M059J (cell line): ENCODE measurements around the gene KIF21B. TPM values are rescaled to one million over a fixed set of nuclear protein-coding genes. Genes with fewer than 3 reads are reported as not detected.
A peak's percentile ranks its signal among the peaks of the same experiment; 100 is the strongest.

Source experiments
- DNase-seq: peaks from one replicate; pipeline ENCODE4 v3.0.0-alpha.2; 2012; ENCODE audit warnings: low read depth
- total RNA-seq: library from RNA; depleted of rRNA; stranded (reverse); fragments of >200 nt; shearing (Covaris generic); gene quantifications from 2 replicates; pipeline ENCODE4 v1.2.3, GENCODE V29; 2014; rRNA removed

Gene KIF21B, protein sequence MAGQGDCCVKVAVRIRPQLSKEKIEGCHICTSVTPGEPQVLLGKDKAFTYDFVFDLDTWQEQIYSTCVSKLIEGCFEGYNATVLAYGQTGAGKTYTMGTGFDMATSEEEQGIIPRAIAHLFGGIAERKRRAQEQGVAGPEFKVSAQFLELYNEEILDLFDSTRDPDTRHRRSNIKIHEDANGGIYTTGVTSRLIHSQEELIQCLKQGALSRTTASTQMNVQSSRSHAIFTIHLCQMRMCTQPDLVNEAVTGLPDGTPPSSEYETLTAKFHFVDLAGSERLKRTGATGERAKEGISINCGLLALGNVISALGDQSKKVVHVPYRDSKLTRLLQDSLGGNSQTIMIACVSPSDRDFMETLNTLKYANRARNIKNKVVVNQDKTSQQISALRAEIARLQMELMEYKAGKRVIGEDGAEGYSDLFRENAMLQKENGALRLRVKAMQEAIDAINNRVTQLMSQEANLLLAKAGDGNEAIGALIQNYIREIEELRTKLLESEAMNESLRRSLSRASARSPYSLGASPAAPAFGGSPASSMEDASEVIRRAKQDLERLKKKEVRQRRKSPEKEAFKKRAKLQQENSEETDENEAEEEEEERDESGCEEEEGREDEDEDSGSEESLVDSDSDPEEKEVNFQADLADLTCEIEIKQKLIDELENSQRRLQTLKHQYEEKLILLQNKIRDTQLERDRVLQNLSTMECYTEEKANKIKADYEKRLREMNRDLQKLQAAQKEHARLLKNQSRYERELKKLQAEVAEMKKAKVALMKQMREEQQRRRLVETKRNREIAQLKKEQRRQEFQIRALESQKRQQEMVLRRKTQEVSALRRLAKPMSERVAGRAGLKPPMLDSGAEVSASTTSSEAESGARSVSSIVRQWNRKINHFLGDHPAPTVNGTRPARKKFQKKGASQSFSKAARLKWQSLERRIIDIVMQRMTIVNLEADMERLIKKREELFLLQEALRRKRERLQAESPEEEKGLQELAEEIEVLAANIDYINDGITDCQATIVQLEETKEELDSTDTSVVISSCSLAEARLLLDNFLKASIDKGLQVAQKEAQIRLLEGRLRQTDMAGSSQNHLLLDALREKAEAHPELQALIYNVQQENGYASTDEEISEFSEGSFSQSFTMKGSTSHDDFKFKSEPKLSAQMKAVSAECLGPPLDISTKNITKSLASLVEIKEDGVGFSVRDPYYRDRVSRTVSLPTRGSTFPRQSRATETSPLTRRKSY (N-terminal part only)
- 0.52 and 1.2 TPM in 2 replicates for total RNA-seq

- DNase-seq = peak; percentile 62
Measured at GRCh38 chr1:201023517-201023902, at the start of gene KIF21B. Gene KIF21B (minus strand): TSS chr1:201023714. CDS start chr1:201023383, 331 bp downstream.

GRCh38 chr1:201072922-201073321 is 49.4 kb upstream of the KIF21B start:
- DNase-seq = no peak

- DNase-seq = peak; percentile 55
Measured at GRCh38 chr1:201072149-201072548, 48.6 kb upstream of the KIF21B start.

DNA sequence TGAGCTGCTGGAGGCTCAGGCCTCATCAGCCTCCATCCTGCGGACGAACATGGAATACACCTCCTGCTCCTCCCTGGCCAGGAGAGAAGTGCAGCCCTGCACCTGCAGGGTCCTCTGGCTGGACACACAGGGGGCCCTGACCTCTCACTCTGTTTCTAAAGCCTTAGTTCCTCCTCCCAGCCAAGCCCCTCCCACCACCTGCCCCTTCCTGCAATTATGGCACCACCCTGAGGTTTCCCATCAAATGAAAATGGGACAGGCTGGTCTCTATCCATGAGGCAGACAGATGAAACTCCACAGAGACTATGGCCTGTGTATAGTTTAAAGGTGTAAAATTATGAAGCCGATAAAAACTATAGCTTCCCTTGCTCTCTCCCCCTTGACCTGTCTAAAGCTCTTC is 46.1 kb upstream of the KIF21B start:
- no peak for DNase-seq

DNA sequence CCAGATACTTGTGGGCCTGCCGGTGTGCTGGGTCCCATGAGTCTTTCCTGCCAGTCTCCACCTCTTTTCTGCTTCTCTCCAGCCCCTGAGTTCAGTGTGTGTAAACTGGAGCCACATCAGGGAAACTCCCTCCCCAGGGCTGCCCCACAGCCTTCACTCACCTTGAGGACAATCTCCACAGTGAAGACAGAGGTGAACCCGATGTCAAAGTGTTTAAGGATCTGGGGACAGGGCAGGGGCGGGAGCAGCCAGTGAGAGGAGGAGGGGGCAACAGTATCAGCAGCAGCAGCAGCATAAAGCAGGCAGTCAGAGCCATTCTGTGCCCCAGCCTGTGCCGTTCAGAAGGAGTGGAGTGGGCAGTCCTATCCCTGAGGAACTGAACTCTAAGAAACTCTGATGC is 45.5 kb upstream of the KIF21B start:
- no peak for DNase-seq

DNA sequence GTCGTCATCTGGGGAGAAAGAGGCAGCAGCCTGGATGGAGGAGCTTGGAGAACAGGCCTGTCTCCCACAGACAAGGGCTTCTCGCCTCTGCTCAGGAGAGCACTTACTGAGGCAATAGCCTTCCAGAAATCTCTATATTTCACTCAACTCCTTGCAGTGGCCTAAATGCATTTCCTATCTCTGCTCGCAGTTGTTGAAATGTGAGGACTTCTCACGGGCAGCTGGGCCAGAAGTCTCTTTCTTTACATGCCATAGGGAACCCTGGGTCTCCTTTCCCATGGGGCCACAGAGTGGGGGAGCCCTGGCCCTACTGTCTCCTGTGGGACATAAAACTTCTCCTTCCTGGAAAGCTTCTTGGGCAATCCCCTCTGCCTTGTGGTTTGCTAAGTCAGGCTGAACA is 43.5 kb upstream of the KIF21B start:
- DNase-seq = no peak

DNA sequence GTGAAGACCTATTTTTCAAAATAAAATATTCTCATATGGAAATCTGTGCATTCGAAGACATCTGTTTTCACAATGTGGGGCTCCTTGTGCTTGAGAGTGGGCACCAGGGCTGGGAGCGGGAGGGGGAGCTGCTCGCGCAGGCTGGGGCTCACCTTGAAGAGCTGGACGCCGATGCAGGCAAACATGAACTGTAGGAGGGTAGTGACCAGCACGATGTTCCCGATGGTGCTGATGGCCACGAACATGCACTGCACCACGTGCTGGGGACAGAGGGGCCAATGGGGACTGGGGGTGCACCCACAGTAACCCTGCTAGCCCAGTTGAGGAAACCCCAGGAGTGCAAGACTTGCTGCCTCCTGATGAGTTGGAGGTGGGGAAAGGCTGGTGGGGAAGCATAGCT is 42.2 kb upstream of the KIF21B start:
- DNase-seq = no peak

DNA sequence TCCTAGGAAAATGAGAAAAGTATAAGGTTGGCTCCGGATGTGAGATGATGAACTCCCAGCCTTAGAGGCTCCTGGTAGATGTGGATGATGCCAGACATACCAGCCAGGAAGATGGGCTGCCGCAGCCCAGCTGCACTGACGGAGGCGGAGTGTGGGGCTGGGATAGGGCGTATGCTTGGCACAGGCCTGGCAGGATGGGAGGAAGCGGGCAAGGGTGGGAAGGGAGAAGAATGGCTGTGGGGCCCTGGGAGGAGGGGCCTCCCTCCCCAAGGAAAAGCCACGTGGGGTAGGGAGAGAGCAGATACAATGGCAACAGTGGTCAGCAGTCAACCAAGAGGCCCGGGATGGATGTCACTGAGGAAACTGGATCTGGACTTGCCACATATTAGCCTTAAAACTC is 41.3 kb upstream of the KIF21B start:
- no peak for DNase-seq

- no peak for DNase-seq
Measured at GRCh38 chr1:201063145-201063544, 39.6 kb upstream of the KIF21B start.

- DNase-seq = no peak
Measured at GRCh38 chr1:201062511-201063091, 39.1 kb upstream of the KIF21B start.

- DNase-seq = no peak
Measured at GRCh38 chr1:201061886-201062285, 38.4 kb upstream of the KIF21B start.

DNA sequence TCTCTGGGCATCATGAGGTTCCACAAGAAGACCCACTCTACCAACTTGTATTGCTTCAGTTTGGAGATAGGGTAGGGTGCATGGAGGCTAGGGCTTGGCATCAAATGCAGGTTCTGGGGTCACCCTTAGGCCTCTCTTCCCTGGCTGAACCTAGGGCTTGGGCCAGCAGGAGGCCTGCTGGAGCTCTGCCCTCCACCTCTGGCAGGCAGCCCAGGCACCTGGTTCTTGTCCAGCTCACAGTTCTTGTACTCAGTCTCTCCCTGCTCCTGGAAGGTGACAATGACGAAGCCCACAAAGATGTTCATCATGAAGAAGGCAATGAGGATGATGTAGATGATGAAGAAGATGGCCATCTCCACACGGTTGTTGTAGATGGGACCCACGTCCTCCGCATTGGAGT is 37.5 kb upstream of the KIF21B start:
- DNase-seq = no peak

- DNase-seq = no peak
Measured at GRCh38 chr1:201060586-201060985, 37.1 kb upstream of the KIF21B start.

DNA sequence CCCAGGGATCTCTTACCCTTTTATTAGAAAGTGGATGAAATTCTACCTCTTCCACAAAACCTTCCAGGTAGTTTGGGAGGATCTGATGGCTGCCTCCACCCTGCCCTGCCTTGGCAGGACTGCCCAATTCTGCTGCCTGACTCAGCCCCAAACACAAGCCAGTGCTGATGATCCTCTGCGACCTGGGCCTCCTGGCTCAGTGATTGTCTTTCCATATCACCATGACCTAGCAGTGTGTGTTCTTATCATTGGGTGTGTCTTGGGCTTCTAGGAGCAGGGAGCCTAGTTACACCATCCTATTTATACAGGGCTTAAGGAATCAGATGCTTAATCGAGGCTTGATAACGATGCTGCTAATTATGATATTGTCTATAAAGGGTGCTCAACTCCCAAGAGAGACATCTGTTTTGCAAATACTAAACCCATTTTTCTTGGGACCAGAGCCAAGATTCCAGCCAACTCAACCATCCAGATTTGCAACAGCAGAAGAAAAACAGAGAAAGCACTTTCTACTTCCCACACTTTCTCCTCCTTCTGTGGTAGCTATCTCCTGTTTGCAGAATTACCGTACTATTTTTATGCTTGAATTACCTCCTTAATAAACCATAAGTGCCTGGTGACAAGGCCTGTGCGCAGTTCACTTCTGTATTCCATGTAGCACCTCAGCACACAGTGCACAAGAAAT is 36.5 kb upstream of the KIF21B start:
- no peak for DNase-seq

GRCh38 chr1:201059401-201059800 is 35.9 kb upstream of the KIF21B start:
- DNase-seq = no peak

DNA sequence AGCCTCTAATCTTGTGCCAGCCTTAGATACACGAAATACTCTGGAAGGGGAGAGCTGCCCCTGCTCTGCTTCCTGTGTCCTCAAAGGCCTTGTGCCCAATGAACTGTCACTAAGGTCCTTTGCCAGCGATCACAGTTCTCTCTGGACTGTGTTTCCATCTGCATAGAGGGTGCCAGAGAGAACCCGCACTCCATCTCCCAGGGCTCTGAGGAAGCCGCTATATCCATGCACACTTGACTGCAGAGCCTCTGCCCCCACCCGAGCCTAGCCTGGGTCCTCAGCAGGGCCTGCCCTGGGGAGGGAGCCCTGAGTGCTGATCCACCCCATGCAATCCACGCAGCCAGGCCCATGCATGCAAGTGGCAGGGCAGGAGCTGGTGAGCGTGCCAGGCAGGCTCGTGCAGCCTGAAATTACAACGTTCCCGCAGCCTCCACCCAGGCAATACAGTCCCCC is 30.6 kb upstream of the KIF21B start:
- no peak for DNase-seq

GRCh38 chr1:201053155-201053860 is 29.8 kb upstream of the KIF21B start:
- no peak for DNase-seq

GRCh38 chr1:201051399-201051798 is 27.9 kb upstream of the KIF21B start:
- no peak for DNase-seq

GRCh38 chr1:201050515-201051277 is 27.2 kb upstream of the KIF21B start:
- no peak for DNase-seq
